Measurements from ENCODE around the gene TYW5. TPM values are rescaled to one million over a fixed set of nuclear protein-coding genes. Genes with fewer than 3 reads are reported as not detected.

Gene TYW5
- total RNA-seq, 4 donors from 2014 or later: 6.3 to 12.2 (median 6.9) TPM

DNA sequence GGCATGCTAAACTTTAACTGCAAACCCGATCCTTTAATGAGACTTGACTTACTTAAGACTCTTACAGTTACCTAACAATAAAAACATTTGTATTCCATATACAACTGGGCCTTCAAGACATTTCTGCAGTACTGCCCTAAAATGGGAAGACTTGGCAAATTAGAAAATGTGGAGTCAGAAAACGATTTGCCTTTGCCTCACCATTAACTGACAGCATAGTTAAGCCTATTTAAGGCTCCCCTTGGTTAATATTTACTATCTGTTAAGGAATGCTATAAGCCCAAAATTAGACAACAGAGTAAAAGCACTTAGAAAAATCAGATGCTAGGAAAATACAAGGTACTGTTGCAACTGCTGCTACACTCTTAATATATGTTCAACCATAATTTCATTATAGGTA, 18.7 kb downstream of the TYW5 start:
- DNase-seq (ENCODE audit: low spot score in 2 of 2): no peak
- no peaks in the 10 kb centered on the region for H3K9me3 ChIP-seq
- no peak overlapping the region for H3K27ac ChIP-seq
- WGBS, 2 donors: 70 to 81% methylated on average over 2 of the region's 2 CpGs
- no peaks in the 10 kb centered on the region for H3K4me1 ChIP-seq
- no peak overlapping the region for H3K4me3 ChIP-seq
- TF ChIP-seq CTCF (IDR thresholded peaks at IDR 0.05): no peak
- TF ChIP-seq EP300 (IDR thresholded peaks at IDR 0.05): no peak
- TF ChIP-seq POLR2A (IDR thresholded peaks at IDR 0.05): no peak
- H3K36me3 ChIP-seq: peaks cover 0 to 47% (median 0%) of the 10 kb centered on the region in 3 donors
- H3K27me3 ChIP-seq: no peaks in the 10 kb centered on the region

DNA sequence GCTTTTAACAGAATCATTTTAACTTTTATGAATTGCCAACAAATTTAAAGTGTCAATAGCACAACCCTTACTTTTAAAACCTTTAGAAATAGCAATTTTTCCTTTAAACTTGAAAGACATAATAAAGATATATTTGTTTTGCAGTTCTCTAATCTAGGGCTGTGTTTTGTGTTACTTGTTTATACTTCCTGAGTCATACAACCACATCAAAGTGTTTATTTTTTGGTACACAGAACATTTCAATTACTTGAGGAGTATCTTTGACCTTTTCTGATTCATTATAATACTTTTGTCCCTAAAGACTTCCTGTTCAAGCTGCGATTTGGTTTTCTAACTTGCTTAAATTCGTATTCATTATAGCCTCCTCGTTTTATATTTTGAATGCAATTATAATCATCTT, 21.8 kb downstream of the TYW5 start:
- Histone ChIP-seq H3K4me1 (no peaks in the 10 kb centered on the region), H3K9me3 (no peaks in the 10 kb centered on the region), H3K36me3 (peaks cover 0 to 54% (median 0%) of the 10 kb centered on the region in 3 donors), H3K27me3 (no peaks in the 10 kb centered on the region), H3K4me3 (no peak overlapping the region), H3K27ac (no peak overlapping the region)
- TF ChIP-seq POLR2A (IDR thresholded peaks at IDR 0.05) (no peak), EP300 (IDR thresholded peaks at IDR 0.05) (no peak), CTCF (IDR thresholded peaks at IDR 0.05) (no peak)
- 56 to 66% methylated on average over 3 of the region's 3 CpGs for WGBS, 2 donors
- DNase-seq (ENCODE audit: low spot score in 2 of 2): no peak

GRCh38 chr2:199932312-199932855, 22.9 kb downstream of the TYW5 start:
- Histone ChIP-seq H3K36me3 (peaks cover 0 to 43% (median 0%) of the 10 kb centered on the region in 3 donors), H3K4me1 (no peaks in the 10 kb centered on the region), H3K4me3 (no peak overlapping the region), H3K27me3 (no peaks in the 10 kb centered on the region), H3K27ac (no peak overlapping the region), H3K9me3 (no peaks in the 10 kb centered on the region)
- no peak for DNase-seq (ENCODE audit: low spot score in 2 of 2)
- TF ChIP-seq POLR2A (IDR thresholded peaks at IDR 0.05) (no peak), CTCF (IDR thresholded peaks at IDR 0.05) (no peak), EP300 (IDR thresholded peaks at IDR 0.05) (no peak)
- 70 to 73% methylated on average over 4 of the region's 4 CpGs for WGBS, 2 donors

DNA sequence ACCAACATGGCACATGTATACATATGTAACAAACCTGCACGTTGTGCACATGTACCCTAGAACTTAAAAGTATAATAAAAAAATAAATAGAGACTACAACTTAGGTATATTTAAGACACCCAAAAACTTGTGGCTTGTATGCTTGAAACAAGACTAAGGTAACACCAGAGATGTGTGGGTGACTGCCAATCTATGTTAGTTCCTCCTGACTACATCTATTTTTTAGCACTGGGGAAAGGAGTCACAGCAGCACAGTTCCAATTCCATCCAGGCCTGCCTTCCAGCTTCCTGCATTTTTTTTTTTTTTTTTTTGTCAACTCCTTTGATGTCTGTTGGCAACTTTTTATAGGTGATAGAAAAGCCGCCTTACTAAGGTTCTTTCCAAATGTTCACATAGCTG, 26.0 kb downstream of the TYW5 start:
- Histone ChIP-seq H3K36me3 (peaks cover 0 to 38% (median 0%) of the 10 kb centered on the region in 3 donors), H3K27ac (no peak overlapping the region), H3K9me3 (no peaks in the 10 kb centered on the region), H3K4me3 (no peak overlapping the region), H3K27me3 (no peaks in the 10 kb centered on the region), H3K4me1 (no peaks in the 10 kb centered on the region)
- no peak for DNase-seq (ENCODE audit: low spot score in 2 of 2)
- TF ChIP-seq CTCF (IDR thresholded peaks at IDR 0.05) (no peak), EP300 (IDR thresholded peaks at IDR 0.05) (no peak)
- 89 to 90% methylated on average over 2 of the region's 2 CpGs for WGBS, 2 donors

- Histone ChIP-seq H3K9me3 (no peaks in the 10 kb centered on the region), H3K27ac (no peak overlapping the region), H3K4me1 (no peaks in the 10 kb centered on the region), H3K27me3 (no peaks in the 10 kb centered on the region), H3K36me3 (peaks cover 0 to 38% (median 0%) of the 10 kb centered on the region in 3 donors), H3K4me3 (no peak overlapping the region)
- DNase-seq (ENCODE audit: low spot score in 2 of 2): no peak
- TF ChIP-seq CTCF (IDR thresholded peaks at IDR 0.05) (no peak), EP300 (IDR thresholded peaks at IDR 0.05) (no peak), POLR2A (IDR thresholded peaks at IDR 0.05) (no peak)
These were observed 26.7 kb downstream of the TYW5 start for GRCh38 chr2:199928626-199929025.

Data from tibial nerve (tissue), 4 donors.